A673 (cell line): Measurements from ENCODE around the gene KLLN.

Experiments used
- CTCF ChIP-seq: fragments of 300-800, 200-600 bp; sonication (generic); conservative IDR thresholded peaks from 2 replicates; pipeline ENCODE4 v1.5.1; 2017; ENCODE audit warnings: low read depth, mild to moderate bottlenecking, antibody characterized with exemption, low read length, moderate library complexity, mixed read lengths
- EZH2 ChIP-seq: fragments of 200-600 bp; sonication (generic); IDR thresholded peaks from 2 replicates; pipeline ENCODE4 v1.6.1; 2017; ENCODE audit warnings: borderline replicate concordance, low read depth, mild to moderate bottlenecking, mixed read lengths, antibody characterized with exemption, low read length; ENCODE audit not compliant: poor library complexity, severe bottlenecking

- TF ChIP-seq CTCF (no peak), EZH2 (no peak)
Observed at GRCh38 chr10:87868277-87868676, 4.9 kb upstream of the KLLN start.
